Right forelimb (tissue), 1 donor: ENCODE results near the gene WASF2.
"Not testable (repeated sequence)": the region's sequence is repeated elsewhere in the genome, so short reads cannot be mapped to it uniquely, and the experiment has no call there.

Experiments
- DNase-seq: peaks from one replicate; pipeline ENCODE4 v3.0.0-alpha.2; 2018

WASF2 gene

GRCh38 chr1:27492796-27493195 is 2.8 kb upstream of the WASF2 start:
- DNase-seq, result no peak

DNA sequence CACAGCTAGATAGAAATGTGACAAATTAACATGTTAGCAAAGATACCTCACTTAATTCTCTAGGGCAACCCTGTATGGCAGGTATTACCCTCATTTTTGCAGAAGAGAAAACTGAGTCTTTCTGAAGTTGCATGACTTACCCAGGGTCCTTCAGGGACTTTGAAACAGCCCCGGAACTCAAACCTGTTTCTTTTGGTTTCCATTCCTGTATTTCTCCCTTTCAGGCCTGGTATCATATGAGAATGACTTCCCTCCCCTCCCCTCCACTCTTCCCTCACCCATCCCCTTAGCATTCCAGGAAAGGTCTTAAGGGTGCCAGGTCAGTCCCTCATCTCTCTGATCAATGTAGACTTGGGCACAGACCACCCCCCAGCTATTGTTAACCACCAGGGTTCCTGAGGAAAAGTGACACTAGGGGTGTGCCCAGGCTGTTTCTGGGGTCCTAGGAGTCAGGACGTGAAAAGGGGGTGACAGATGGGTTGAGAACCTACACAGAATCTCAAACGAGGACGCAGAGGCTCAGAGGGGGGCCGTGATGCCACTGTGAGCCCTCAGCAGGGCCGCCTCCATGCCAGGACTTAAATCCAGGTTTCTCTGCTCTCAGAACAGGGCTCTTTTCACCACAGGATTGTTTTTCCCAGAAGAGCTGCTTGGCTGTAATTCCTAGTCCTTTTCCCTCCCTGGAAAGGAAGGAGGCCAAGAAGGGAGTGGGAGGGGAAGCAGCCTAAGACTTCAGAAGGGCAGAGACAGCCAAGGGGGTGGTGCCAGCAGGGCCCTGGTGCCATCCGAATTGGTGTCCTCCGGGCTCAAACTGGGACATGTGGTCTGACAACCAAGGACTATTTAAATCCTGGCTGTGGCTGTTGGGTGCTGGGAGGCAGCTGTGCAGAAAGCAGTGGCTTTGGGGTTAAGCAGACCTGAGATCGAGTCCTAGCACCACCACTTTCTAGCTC is 2.1 kb upstream of the WASF2 start:
- peak; percentile 65 for DNase-seq

GRCh38 chr1:27489501-27489972 is 430 bp downstream of the WASF2 start:
- no peak for DNase-seq

DNA sequence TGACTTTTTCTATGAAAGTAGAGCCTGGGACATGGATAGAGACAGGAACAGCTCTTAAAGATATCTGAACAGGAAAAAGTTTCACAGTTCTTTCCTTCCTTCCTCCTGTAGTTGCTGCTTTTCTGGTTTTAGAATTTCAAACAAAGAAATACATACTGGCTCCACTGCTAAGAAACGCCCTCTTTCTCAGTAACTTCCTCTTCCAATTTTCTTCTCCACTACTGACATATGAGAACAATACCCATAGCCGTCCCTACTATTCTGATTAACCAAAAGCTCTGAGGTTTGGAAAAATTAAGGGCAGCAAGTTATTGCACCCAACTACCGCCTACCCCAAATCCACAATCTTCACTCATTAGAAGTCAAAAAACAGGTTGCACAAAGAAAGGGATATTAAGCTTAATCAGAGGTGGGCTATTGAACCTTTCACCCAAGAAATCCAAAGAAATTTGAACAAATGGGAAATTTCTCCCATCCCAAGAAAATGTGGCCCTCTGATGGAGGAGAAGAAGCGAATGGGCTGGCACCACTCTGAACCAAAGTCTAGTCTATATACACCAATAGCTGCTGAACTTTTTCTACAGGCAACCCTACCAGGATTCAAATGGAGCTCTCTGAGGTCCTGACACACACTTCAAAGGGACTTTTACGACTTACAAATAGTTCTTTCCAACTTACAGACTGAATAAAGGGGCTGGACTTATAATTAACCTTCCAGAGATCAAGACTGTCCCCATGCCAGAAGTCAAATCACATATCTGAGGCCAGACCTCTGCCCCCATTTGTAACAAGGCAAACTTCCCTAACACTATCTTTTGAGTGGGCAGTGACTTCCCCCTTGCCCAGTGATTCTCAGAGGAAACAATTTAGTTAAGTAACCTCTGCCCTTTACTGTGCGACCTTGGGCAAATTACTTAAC is 1.7 kb downstream of the WASF2 start:
- no peak for DNase-seq

DNA sequence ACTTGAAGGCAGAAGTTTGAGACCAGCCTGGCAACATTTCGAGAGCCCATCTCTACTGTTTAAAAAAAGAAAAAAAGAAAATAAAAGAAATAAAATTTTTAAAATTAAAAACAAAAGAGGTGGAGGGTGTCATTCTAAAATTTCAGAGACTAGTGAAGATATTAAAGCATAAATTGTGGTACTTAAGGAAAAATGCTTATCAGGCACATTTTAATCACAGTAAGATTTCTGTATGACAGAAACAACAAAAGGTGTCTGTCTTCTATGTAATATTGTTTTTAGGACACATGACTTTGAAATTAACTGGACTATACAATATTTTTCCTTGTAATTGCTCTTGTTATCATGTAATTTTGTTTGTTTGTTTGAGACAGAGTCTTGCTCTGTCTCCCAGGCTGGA is 4.6 kb downstream of the WASF2 start:
- DNase-seq, result no peak

DNA sequence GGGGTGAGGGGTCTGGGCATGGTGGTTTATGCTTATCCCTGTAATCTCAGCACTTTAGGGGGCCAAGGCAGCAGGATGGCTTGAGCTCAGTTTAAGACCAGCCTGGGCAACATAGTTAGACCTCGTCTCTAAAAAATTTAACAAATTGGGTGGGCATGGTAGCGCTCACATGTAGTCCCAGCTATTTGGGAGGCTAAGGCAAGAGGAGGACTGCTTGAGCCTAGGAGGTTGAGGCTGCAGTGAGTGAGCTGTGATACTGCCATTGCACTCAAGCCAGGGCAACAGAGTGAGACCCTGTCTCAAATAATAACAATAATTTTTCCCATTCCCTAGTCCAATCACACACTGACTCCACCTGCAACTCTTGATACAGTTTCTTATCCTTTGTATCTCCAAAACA is 6.3 kb downstream of the WASF2 start:
- DNase-seq, result no peak

DNA sequence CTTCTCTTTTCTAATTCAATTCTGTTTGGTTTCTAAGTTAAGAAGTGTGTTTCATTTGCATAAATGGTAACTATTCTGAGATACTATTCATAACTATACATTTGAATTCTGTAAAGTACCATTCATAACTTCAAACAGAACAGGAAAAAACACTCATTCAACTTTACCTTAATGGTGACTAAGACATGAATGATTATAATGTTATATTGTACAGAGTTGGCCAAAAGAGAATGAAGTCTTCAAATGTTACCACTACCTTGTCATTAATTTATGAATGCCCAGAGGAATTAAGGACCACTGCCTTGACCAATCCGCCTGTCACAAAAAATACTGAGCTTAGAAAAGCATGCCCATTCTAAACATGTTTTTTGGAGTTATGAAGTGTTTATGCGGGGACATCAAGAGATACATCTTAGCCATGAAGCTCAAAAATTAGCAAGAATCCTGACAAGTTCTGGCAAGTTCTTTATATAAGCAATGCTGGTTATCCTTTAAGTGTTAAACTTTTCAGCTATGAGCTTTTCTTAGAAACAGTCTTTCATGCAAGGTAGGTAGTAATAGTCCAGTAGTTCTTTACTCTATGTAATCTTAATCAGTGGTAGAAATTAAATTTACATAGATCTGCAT is 7.9 kb downstream of the WASF2 start:
- DNase-seq, result no peak

DNA sequence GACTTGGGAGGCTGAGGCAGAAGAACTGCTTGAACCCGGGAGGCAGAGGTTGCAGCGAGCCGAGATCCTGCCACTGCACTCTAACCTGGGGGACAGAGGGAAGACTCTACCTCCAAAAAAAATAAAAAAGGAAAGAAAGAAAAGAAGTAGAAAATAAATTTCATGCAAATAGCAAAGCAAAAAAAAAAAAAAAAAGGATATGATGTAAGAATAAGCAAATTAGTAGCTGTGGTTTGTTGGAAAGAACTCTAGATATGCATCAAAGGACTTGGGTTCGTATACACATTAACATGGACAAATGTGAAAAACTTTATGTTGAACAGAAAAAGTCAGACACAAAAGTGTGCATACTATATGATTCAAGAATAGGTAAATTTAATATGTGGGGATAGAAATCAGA is 11.9 kb downstream of the WASF2 start:
- DNase-seq, result no peak

- no peak for DNase-seq
Observed at GRCh38 chr1:27476237-27476636, 13.7 kb downstream of the WASF2 start.

- no peak for DNase-seq
Observed at GRCh38 chr1:27475720-27476119, 14.2 kb downstream of the WASF2 start.

DNA sequence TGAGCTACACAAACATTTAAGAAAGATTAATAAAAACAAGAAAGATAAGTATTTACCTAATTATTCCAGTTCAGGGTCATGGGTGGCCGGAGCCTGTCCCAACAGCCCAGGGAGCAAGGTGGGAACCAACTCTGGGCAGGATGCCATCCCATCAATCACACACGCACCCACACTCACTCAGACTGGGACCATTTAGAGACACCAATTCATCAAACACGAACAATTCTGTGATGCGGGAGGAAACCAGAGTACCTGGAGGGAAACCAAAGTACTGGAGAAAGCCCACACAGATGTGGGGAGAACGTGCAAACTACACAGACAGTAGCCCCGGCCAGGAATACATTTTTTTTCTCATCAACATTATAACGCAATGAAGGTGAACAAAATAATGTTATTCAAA is 16.2 kb downstream of the WASF2 start:
- DNase-seq, result no peak

DNA sequence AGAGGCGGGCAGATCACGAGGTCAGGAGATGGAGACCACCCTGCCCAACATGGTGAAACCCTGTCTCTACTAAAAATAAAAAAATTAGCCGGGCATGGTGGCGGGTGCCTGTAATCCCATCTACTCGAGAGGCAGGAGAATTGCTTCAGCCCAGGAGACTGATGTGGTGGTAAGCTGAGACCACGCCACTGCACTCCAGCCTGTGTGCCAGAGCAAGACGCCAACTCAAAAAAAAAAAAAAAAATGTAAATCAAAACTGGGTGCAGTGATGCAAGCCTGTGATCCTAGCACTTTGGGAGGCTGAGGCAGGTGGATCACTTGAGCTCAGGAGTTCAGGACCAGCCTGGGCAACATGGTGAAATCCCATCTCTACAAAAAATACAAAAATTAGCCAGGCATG is 17.9 kb downstream of the WASF2 start:
- DNase-seq, result not testable (repeated sequence)

GRCh38 chr1:27471477-27471876 is 18.5 kb downstream of the WASF2 start:
- no peak for DNase-seq

- no peak for DNase-seq
Observed at GRCh38 chr1:27469334-27469733, 20.6 kb downstream of the WASF2 start.

- not testable (repeated sequence) for DNase-seq
Observed at GRCh38 chr1:27468378-27468777, 21.6 kb downstream of the WASF2 start.

- no peak for DNase-seq
Observed at GRCh38 chr1:27464926-27465647, 24.9 kb downstream of the WASF2 start.

- DNase-seq, result not testable (repeated sequence)
Observed at GRCh38 chr1:27463916-27464315, 26.1 kb downstream of the WASF2 start.

- not testable (repeated sequence) for DNase-seq
Observed at GRCh38 chr1:27458521-27458920, 31.4 kb downstream of the WASF2 start.

DNA sequence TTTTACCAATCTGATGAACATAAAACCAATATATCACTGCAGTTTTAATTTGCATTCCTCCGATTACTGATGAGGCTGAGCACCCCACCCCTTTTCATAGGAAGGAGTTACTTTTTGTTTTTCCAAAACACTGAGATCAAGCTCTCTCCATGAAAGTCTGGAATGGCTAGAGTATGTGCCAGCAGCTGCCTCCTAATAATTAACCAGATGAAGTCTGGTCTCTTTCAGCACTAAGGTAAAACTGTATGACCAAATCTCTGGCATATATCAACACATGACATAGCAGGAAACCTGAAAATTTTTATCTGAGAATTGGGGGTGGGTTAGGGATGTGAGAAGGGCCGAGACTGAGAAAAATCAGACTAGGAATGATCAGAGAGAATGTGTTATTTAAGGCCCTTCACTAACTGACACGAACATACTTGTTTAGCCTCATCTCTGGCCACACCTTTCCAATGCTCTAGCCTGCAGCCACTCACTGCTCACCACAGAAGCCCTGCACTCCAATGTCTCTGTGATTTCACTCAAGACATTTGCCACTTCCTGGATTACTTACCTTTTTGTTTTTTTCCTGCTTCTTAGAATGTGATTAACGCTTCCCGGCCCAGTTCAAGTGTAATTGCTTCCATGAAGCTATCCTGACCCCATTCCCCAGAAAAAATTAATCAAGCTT is 34.7 kb downstream of the WASF2 start:
- DNase-seq, result no peak

- no peak for DNase-seq
Observed at GRCh38 chr1:27454610-27455009, 35.4 kb downstream of the WASF2 start.

DNA sequence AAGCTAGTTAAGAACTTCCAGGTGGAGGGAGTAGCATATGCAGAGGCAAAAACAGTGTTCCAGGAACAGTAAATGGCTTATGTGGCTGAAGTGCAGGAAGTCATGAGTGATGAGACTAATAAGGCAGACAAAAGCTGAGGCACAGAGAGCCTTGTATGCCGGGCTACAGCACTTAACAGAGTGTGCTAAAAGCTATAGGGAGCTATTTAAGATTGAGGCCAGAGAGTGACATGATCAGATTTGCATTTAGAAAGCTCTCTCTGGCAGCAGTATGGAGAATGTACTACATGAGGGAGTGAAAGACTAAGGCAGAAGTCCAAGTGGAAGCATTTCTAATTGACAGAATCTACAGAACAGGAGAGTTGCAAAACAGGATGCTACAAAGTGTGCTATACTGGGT is 38.6 kb downstream of the WASF2 start:
- DNase-seq, result no peak

DNA sequence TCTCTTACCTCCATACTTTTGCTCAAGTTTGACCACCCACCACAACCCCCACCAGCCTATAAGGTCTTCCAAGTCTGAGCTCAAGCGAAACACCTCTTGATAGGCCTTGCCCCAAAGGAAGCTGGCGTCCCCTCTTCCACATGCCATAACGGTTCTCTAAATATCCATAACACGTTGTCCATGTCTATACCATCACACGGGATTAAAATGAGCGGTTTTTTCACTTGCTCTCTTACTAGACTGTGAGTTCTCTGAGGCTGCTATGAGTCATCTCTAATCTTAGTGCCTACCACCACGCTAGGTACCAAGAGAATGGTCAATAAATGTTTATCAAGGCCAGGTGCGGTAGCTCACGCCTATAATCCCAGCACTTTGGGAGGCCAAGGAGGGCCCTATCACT is 41.0 kb downstream of the WASF2 start:
- DNase-seq, result no peak
